NCI-H2171 treated with DMSO at 0.1 percent for 48 hours (cell line): ENCODE results near the gene CCDC138.

Experiments
- DNase-seq: peaks from one replicate; lab custom pipeline; 2025; lab: John Stamatoyannopoulos, UW

The CCDC138 gene

DNA sequence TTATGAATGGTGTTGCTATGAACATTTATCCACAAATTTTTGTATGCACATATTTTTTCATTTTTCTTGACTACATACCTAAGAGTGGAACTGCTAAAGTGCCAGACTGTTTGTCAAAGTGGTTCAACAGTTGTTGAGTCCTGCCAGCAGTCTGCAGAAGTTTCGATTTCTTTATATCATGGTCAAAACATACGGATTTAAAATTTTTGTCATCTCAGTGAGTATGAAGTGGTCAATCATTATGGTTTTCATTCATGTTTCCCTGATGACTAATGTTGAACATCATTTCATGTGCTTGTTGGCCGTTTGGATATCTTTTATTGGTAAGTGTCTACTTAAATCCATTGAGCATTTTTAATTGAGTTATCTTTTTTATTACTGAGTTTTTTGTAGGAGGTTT is 39.2 kb downstream of the CCDC138 start:
- DNase-seq: no peak

DNA sequence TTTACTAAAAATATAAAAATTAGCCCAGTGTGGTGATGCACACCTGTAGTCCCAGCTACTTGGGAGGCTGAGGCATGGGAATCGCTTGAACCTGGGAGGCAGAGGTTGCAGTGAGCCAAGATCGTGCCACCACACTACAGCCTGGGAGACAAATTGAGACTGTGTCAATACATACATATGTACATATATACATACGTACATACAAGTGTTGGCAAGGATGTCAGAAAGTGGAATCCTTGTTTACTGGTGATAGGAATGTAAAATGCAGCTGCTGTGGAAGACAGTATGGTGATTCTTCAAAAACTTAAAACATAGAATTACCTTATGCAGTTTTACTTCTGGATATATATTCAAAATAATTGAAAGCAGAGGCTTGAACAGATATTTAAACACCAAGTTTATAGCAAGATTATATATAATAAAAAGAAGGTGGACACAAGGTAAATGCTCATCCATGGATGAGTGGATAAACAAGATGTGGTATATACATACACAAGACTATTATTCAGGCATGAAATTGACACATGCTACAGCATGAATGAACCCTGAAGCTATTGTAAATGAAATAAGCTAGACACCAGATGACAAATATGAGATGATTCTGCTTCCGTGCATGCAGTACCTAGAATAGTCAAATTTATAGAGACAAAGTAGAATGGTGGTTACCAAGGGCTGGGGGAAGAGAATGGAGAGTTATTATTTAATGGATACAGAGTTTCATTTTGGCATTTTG is 43.2 kb downstream of the CCDC138 start:
- DNase-seq: peak; percentile 66

DNA sequence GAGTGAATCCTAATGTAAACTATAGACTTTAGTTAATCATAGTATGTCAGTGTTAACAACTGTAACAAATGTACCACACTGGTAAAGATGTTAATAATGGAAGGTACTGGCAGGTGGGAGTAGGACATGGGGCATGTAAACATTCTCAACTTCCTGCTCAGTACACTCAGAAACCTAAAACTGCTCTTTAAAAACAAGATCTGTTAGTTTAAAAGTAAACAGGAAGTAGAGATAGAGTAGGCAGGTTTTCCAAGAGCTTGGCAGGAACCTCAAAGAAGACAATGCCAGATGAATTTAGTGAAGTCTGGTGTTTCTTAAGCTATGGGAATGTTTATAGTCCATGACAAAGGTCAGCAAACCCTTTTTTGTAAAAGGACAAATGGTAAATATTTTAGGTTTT is 46.6 kb downstream of the CCDC138 start:
- no peak for DNase-seq

DNA sequence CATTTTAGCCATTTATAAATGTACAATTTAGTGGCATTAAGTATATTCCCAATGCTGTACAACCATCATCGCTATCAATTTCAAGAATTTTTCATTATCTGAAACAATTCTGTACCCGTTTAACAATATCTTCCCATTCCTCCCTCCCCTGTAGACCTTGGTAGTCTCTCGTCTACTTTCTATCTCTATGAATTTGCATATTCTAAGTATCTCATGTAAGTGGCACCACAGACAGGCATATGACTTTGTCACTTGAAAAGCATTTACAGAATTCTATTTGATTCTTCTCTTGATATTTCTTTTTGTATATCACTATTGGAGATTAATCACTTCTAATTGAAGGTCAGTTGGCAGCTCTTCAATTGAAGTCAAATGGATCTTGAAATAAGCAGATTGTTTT is 48.0 kb downstream of the CCDC138 start:
- no peak for DNase-seq

DNA sequence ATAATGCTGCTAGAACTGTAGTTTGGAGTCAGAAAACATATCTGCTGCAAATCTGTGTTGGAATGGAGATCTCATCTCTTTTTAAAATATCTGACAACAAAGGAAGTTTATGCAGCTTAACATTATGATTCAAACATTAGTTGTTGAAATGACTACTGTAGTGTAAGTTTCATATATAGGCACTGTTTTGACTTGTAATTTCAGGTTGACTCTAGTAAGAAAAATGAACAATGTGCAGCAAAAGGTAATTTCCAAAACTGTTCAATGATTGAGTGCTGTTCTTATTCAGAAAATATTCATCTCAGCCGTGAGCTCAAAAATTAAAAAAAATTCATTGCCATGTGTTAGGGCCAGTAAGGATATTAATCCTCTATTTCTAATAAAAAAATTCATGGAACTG is 48.5 kb downstream of the CCDC138 start:
- no peak for DNase-seq

DNA sequence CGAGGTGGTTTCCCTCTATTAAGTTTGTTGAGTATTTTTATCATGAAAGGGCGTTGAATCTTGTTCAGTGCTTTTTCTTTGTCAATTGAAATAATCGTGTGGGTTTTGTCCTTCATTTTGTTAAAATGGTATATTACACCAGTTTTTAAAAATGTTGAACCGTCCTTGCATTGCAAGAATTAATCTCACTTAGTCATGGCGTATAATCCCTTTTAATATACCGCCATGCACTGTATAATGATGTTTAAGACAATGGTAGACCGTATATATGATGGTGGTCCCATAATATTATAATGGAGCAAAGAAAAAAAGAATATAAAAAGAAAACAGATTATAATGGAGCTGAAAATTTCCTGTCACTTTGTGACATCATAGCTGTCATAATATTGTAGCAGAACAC is 50.6 kb downstream of the CCDC138 start:
- DNase-seq: no peak

DNA sequence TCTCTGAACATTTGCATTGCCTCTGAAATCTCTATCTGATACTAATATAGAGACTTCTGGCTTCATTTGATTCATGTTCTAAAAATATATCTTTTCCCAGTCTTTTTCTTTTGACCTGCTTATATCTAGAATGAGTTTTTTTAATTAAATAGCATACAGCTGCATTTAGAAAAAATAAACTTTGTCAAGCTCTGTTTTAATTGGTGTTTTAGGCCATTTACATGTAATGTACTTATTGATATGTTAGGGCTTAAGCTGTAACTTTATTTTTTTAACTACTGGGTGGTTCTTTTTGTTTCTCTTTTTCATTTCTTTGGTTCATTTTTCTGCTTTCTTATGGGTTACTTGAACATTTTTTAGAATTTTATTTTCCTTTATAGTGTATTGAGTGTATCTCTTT is 54.9 kb downstream of the CCDC138 start:
- no peak for DNase-seq

DNA sequence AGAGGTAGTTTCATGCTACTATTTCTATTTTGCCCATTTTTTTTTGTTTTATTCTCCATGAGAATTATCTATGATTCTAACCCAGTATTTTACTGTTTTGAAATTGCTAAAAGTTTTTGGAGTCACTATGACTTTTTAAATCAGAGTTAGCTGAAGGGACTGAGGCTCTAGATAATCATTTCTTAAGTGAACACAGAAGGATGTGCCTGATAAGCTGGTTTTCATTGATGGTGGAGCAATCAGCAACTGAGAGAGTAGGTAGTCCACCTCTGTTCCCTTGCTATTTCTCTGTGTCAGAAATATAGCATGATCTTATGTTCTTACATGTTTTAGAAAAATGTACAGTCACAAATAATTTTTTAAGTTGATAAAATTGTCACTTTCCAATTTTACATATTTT is 59.4 kb downstream of the CCDC138 start:
- no peak for DNase-seq

DNA sequence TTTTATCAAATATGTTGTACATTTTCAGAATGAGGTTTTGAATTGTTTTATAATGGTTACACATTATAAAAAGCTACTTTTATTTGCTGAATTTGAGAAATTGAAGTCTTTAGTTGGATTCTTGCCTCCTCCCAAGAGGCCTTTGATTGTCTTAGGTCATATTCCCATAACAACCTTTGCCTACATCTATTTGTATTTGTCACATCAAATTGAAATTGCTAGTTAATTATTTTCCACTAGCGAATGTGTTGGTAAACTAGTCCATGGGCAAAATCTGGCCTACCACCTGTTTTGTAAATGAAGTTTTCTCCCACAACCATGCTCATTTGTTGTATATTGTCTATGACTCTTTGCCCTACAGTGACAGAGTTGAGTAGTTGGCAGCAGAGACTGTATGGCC is 60.4 kb downstream of the CCDC138 start:
- DNase-seq: no peak

DNA sequence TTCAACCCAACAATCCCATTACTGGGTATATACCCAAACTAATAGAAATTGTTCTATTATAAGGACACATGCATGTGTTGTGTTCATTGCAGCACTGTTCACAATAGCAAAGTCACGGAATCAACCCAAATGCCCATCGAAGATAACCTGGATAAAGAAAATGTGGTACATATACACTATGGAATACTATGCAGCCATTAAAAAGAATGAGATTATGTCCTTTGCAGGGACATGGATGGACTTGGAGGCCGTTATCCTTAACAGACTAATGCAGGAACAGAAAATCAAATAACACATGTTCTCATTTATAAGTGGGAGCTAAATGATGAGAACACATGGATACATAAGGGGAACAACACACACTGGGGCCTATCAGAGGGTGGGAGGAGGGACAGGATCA is 65.8 kb downstream of the CCDC138 start:
- no peak for DNase-seq

DNA sequence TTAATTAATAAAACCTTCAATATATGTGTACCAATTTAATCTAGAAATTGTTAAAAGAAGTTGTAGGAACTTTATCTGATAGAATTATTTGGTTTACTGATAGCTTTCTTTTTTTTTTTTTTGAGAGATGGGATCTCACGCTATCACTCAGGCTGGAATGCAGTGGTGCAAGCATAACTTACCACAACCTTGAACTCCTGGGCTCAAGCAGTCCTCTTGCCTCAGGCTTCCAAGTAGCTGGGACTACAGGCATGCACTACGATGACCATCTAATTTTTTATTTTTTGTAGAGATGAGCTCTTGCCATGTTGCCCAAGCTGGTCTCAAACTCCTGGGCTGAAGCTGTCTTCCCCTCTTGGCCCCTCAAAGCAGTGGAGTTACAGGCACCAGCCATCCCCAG is 66.8 kb downstream of the CCDC138 start:
- DNase-seq: no peak

DNA sequence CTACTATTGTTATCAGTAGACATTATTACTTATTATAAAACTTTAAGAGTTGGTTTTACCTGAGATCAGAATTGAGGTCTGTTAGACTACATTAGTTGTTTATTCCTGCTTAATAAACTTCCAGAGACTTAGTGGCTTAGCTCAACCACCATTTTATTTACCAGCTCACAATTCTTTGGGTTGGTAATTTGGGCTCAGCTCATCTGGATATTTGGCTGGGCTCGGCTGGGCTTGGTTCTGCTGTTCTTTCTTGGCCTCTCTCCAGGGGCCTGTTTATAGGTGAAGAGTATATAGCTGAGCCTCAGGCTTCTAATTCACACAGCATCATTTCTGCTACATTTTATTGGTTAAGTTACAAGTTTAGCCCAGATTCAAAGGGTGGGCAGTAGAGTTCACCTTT is 67.9 kb downstream of the CCDC138 start:
- no peak for DNase-seq

DNA sequence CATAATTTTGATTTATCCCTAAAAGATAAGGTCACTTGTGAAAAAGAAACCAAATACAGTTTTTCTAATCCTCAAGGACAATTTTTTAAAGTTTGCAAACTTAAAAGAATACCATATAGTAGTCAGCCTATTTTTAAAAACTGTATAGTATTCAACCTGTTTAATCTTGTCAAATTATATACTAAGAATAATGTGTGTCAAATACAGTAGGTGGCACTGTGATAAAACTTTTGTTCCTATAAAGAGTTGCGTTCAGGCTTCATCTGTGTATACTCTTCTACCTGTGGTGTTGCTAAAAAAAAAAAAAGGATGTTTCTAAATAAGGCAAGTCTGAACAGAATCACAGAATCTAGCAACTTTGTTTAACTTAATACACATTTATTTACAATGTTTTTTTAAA is 68.6 kb downstream of the CCDC138 start:
- peak; percentile 59 for DNase-seq

DNA sequence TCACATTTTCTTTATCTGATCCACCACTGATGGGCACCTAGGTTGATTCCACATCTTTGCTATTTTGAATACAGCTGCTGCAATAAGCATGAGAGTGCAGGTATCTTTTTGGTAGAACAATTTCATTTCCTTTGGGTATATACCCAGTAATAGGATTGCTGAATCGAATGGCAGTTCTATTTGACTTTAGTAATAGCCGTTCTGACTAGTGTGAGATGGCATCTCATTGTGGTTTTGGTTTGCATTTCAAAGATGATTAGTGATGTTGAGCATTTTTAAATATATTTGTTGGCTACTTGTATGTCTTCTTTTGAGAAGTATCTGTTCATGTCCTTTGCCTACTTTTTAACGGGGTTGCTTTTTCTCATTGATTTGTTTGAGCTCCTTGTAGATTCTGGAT is 72.3 kb downstream of the CCDC138 start:
- no peak for DNase-seq

DNA sequence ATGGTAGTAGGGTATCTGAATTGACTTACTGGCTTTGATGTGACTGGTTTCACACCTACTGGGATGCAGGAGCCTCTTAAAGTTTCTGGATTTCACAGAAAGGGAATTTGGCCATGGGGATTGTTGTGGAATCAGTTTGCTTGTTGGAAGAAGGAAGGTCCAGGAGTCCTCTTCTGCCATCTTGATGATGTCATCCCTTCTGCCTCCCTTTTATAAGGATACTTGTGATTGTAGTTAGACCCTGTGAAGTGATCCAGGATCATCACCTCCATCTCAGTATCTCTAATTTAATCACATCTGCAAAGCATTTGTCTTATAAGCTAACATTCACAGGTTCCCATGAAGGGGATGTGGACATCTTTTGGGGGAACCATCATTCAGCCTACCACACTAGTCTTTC is 79.5 kb downstream of the CCDC138 start:
- no peak for DNase-seq

DNA sequence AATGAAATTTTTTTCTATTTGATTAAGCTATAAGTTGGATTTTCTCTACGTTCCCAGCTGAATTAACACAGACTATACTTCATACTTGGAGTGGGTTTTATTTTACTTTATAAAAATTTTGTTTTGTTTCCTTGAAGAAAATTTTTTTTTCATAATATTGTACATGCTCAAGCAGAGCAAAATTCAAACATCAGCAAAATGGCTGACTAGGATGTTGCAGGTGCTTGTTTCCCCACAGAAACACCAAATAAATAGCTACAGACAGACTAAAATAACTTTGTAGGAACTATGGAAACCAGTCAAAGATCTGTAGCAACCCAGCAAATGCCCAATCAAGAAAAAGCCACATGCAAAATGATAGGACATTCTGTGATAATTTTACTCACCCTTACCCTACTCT is 82.3 kb downstream of the CCDC138 start:
- DNase-seq: no peak

DNA sequence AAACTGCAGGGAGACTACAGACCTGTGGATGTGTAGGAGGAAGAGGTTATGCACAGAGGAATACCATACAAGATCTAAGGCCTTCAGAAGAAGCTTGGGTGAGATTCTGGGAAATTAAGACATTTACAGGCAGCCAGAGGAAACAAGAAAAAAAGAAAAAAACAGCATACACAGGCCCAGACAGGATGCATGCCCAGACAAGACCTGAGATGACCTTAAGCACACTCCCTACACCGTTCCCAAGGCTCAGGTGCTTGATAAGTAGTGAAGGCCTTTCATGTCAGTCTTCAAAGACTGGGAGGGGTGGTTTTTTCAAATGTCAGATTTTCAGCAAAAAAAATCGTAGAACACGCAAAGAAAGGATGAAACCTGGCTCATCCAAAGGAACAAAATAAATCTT is 83.0 kb downstream of the CCDC138 start:
- DNase-seq: no peak

DNA sequence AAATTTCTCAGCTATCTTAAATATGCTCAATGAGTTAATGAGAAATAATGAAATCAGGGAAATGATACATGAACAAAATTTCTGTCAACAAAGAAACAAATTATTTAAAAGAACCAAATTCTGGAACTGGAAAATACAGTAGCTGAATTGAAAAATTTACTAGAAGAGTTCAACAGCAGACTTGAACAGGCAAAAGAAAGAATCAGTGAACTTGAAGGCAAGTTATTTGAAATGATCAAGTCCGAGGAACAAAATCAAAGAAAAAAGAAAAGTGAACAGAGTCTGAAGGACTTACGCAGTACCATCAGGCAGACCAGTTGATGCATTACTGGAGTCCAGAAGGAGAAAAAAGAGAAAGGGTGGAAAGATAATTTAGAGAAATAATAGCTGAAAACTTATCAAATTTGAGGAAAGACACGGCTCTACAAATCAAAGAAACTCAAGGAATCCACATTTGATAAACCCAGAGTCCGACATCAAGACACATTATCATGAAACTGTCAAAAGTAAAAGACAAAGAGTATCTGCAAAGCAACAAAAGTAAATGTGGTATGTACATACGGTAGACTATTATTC is 83.6 kb downstream of the CCDC138 start:
- DNase-seq: no peak

DNA sequence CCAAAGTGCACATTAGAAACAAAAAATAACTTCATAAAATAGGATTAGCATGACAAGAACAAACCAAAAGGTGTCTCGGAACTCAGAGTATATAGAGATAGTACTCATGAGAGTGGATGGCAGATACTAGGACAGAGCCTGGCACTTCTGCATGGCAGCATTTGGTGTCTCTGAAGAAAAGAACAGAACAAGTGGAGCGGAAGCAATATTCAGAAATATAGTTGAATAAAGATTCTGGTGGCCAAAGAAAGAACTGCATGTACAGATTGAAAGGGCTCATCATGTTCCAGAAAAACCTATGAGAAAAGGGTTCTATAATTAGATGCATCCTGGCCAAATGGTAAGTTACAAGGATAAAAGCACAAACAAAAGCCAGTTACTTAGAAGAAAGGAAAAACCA is 90.9 kb downstream of the CCDC138 start:
- peak; percentile 12 for DNase-seq

DNA sequence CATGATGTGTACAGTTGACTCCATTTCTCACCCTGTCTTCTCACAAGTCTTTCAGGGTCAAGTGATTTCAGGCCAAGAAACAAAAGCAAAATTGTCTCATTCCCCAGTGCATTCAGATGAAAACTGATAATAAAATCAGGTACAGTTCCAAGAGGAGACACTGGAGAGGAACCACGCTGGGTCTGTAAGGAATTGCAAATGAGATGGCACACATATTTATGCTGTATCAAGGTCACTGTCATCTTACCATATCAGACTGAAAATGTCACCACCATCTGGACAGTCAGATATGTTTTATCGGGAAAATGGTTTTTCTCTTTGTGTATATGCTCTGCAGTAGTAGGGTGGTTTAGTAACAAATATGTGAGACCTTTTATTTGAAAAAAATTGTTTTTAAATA is 91.7 kb downstream of the CCDC138 start:
- no peak for DNase-seq

DNA sequence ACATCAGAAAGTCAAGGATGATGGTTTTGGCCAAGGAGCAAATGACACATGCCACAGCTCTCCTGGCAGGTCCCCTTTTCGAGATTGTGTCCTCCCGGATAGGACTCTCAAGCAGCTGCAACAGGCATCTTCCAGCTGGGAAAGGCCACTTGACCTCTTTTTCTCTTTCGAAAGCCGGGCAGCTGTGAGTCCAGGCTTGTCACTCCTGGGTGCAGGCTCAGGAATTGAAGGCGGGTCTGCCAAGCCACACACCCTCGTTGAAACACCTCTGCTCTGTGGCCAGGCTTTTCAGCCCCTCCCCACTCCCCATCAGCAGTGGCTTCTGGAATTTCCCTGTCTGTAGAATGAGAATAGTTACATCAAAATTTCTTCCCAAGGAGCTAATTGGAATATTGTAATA is 98.0 kb downstream of the CCDC138 start:
- no peak for DNase-seq

DNA sequence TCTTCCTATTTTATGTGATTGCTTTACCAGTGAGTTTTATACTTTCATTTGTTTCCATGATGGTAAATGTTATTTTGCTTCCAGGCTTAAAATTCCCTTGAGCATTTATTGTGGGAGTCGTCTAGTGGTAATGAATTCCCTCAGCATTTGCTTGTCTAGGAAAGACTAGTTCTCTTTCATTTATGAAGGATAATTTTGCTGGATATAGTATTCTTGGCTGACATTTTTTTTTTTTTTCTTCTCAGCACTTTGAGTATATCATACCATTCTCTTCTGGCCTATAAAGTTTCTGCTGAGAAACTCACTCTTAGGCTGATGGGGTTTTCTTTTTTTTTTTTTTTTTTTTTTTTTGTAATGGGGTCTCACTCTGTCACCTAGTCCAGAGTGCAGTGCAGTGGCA is 103.3 kb downstream of the CCDC138 start:
- no peak for DNase-seq

DNA sequence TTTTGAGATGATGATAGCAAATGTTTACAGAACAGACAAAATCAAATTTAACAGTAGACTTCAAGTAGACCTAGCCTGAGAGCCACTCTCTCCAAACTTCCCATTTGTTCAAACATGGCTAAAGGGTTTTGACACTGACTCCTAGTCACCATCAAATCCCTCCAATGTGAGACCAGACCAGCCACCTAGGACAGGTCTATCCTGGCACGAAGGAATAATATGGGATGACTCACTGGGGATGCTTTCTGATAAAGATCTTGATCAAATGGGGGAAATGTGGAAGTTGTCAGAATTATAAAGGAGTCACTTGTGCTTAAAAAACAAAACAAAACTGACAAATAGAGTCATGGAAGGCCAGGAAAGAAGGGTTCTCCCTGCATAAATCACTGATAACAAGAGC is 106.7 kb downstream of the CCDC138 start:
- no peak for DNase-seq

DNA sequence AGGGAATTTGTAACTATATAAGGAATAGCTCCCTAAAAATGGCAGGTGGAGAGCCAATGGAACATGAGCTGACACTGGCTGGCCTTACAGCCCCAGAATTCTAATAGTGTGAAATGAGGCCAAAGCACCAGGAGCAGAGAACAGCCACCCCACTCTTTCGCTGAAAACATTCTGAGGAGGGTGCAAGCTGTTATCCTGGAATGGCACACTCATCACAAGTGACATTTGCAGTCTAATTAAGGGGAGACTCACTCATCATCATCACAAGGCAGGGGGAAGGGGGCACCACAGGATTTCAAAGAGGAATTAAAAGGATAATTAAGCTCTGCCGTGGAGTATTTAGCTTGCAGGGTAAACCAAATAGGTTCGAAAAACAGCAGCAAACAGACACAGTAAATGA is 108.2 kb downstream of the CCDC138 start:
- DNase-seq: no peak
